ENCODE data around the gene LDB1. TPM values are rescaled to one million over a fixed set of nuclear protein-coding genes. Genes with fewer than 3 reads are reported as not detected.

Gene LDB1
- total RNA-seq, 1 donor from 2014 or later, result 160 TPM

DNA sequence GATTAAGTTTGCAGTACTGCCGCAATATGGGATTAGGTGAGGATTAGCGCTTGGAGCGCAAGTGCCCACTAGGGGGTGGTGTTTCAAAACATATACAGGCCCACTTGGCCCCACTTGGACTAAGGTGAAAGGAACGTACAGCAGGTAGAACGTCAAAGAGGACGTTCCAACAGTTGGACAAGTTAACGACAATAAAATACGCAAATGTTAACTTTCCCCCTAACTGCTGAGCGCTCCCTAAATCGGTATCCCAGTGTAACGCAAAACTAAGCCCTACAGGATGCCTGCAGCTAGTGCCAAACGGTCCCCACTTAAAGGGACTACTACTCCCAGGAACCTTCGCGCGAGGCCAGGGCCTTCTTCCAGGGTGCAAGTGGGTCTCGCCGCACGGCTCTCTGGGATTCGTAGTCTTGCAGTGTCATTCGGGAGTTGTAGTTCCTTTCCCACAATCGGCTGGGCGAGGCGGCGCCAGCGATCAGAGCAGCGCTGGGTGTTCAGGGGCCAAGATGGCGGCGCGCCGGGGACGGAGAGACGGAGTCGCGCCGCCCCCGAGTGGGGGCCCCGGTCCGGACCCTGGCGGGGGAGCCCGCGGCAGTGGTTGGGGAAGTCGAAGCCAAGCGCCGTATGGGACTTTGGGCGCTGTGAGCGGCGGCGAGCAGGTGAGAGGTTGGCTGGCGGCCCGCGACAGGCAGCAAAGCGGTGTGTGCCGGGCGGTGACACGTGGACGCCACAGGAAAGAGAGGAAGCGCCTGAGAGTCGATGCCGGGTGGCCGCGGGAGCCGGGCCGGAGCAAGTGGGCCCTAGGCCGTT is 12.6 kb upstream of the LDB1 start, which contains the start of gene PPRC1:
Gene PPRC1, plus strand, starts transcription at position 478 of the 810 bp plus-strand sequence. Its CDS starts 29 bp downstream, at position 507.
- Mint-ChIP-seq H3K27me3 (ENCODE audit: unreplicated experiment) (peaks cover 7% of the 10 kb centered on the region), H3K9me3 (ENCODE audit: unreplicated experiment) (no peaks in the 10 kb centered on the region), H3K36me3 (ENCODE audit: low read depth, unreplicated experiment) (peaks cover 9% of the 10 kb centered on the region), H3K27ac (ENCODE audit: unreplicated experiment) (peak within 1 kb of the TSS; percentile 83), H3K4me1 (ENCODE audit: unreplicated experiment) (peaks cover 33% of the 10 kb centered on the region), H3K4me3 (ENCODE audit: unreplicated experiment) (peak within 1 kb of the TSS; percentile 98)
- TF ChIP-seq, protein P1, sequence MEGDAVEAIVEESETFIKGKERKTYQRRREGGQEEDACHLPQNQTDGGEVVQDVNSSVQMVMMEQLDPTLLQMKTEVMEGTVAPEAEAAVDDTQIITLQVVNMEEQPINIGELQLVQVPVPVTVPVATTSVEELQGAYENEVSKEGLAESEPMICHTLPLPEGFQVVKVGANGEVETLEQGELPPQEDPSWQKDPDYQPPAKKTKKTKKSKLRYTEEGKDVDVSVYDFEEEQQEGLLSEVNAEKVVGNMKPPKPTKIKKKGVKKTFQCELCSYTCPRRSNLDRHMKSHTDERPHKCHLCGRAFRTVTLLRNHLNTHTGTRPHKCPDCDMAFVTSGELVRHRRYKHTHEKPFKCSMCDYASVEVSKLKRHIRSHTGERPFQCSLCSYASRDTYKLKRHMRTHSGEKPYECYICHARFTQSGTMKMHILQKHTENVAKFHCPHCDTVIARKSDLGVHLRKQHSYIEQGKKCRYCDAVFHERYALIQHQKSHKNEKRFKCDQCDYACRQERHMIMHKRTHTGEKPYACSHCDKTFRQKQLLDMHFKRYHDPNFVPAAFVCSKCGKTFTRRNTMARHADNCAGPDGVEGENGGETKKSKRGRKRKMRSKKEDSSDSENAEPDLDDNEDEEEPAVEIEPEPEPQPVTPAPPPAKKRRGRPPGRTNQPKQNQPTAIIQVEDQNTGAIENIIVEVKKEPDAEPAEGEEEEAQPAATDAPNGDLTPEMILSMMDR (IDR thresholded peaks at IDR 0.05; ENCODE audit: unreplicated experiment), result peak; percentile 95
- peak; percentile 95 for DNase-seq (ENCODE audit: low spot score)

DNA sequence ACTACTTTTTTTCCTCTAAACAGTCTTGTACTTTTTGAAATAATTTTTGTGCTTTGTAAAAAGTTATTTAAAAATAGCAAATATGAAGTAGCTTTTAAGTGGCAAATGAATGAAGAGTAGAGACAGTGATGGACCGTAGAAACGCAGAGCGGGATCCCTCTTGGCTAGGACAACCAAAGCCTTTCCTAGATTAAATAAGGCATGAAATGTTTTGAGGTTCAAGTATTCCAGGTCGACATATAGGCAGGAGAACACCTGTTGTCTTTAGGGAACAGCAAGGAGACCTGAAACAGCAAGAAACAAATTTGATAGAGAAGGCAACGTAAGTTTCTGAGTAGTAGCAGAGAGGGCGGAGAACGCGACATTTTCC is 12.0 kb upstream of the LDB1 start:
- TF ChIP-seq, protein P1 (IDR thresholded peaks at IDR 0.05; ENCODE audit: unreplicated experiment), result no peak
- no peak for DNase-seq (ENCODE audit: low spot score)
- Mint-ChIP-seq H3K4me1 (ENCODE audit: unreplicated experiment) (peaks cover 29% of the 10 kb centered on the region), H3K4me3 (ENCODE audit: unreplicated experiment) (peak overlapping the region; percentile 96), H3K9me3 (ENCODE audit: unreplicated experiment) (no peaks in the 10 kb centered on the region), H3K36me3 (ENCODE audit: low read depth, unreplicated experiment) (peaks cover 9% of the 10 kb centered on the region), H3K27me3 (ENCODE audit: unreplicated experiment) (peaks cover 7% of the 10 kb centered on the region), H3K27ac (ENCODE audit: unreplicated experiment) (no peak overlapping the region)

DNA sequence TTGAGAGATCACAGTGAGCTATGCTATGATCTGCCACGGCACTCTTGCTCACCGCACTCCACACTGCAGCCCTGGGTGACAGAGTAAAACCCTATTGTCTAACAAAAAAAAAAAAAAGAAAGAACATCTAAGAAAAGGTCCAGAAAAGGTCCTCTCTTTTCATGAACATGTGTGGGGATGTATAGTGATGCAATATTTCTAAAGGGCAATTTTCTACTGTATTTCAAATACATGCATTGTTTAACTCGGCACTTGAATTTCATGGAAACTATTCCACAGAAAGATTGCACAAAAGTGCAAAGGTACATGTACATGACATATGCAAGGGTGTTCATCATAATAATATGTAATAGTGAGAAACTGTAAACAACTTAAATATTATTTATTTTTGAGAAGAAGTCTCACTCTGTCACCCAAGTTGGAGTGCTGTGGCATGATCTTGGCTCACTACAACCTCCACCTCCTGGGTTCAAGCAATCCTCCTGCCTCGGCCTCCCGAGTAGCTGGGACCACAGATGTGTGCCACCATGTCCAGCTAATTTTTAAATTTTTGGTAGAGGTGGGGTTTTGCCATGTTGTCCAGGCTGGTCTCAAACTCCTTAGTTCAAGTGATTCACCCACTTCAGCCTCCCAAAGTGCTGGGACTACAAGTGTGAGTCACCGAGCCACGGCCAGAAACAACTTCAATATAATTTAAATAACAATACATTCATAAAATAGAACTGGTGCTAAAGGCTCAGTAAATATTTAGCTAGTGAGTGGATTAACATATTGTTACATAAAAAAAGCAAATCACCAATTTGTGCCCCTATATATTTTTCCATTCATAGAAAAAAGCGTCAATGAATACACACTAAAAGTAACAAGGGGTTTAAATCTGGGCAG is 11.4 kb upstream of the LDB1 start:
- Mint-ChIP-seq H3K9me3 (ENCODE audit: unreplicated experiment) (no peaks in the 10 kb centered on the region), H3K4me3 (ENCODE audit: unreplicated experiment) (peak overlapping the region; percentile 96), H3K27me3 (ENCODE audit: unreplicated experiment) (peaks cover 7% of the 10 kb centered on the region), H3K27ac (ENCODE audit: unreplicated experiment) (no peak overlapping the region), H3K4me1 (ENCODE audit: unreplicated experiment) (peaks cover 24% of the 10 kb centered on the region), H3K36me3 (ENCODE audit: low read depth, unreplicated experiment) (peaks cover 9% of the 10 kb centered on the region)
- no peak for DNase-seq (ENCODE audit: low spot score)
- TF ChIP-seq, protein P1 (IDR thresholded peaks at IDR 0.05; ENCODE audit: unreplicated experiment), result no peak

DNA sequence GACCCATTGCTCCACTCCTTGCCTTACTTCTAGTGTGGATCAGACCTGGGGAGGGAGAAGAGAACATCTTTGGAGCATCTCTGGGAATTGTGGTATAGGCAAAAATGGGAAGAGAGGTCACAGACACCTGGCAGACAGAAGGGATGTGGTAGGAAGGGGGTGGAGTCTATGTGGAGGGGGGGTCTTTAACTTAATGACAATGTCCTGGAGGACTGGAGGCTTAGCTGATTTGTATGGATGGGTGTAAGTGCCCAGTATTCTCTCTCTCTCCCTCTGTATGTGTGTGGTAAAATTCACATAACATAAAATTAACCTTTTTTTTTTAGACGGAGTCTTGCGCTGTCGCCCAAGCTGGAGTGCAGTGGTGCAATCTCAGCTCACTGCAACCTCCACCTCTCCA is 3.1 kb upstream of the LDB1 start:
- peaks cover 37% of the 10 kb centered on the region for H3K4me1 Mint-ChIP-seq (ENCODE audit: unreplicated experiment)
- H3K4me3 Mint-ChIP-seq (ENCODE audit: unreplicated experiment), result no peak overlapping the region
- no peaks in the 10 kb centered on the region for H3K9me3 Mint-ChIP-seq (ENCODE audit: unreplicated experiment)
- peak overlapping the region; percentile 30 for H3K27ac Mint-ChIP-seq (ENCODE audit: unreplicated experiment)
- DNase-seq (ENCODE audit: low spot score), result no peak
- TF ChIP-seq, protein P1 (IDR thresholded peaks at IDR 0.05; ENCODE audit: unreplicated experiment), result no peak
- no peaks in the 10 kb centered on the region for H3K36me3 Mint-ChIP-seq (ENCODE audit: low read depth, unreplicated experiment)
- peaks cover 14% of the 10 kb centered on the region for H3K27me3 Mint-ChIP-seq (ENCODE audit: unreplicated experiment)
